AG04450 (cell line): ENCODE data around the gene FAM3A. TPM values are rescaled to one million over a fixed set of nuclear protein-coding genes. Genes with fewer than 3 reads are reported as not detected.
"Not testable (repeated sequence)": the region's sequence is repeated elsewhere in the genome, so short reads cannot be mapped to it uniquely, and the experiment has no call there.

Experiments used
- CTCF ChIA-PET: fragments of 300-600, 350-600 bp; formaldehyde crosslinking; extraction: SDS; loops from one replicate; lab custom pipeline; 2022; ENCODE audit warnings: antibody characterized with exemption, inconsistent platforms; lab: Charles Lee
- POLR2A ChIA-PET: fragments of 350-600 bp; formaldehyde crosslinking; extraction: SDS; loops from one replicate; lab custom pipeline; 2021; ENCODE audit warnings: antibody characterized with exemption, inconsistent platforms; lab: Yijun Ruan, JAX
- DNase-seq: peaks from one replicate; pipeline ENCODE4 v3.0.0-alpha.2; 2011; ENCODE audit warnings: low read depth, low spot score
- H3K27ac ChIP-seq: one replicate; pipeline ENCODE4 v1.5.1; 2012; ENCODE audit warnings: low read depth, low read length, control low read depth
- H3K27me3 ChIP-seq: one replicate; pipeline ENCODE4 v1.6.0; 2012; ENCODE audit warnings: low read length; ENCODE audit not compliant: control insufficient read depth, insufficient read depth
- H3K4me3 ChIP-seq: 2 replicates; pipeline ENCODE4 v1.5.1; 2011; ENCODE audit warnings: mild to moderate bottlenecking, low read depth, low read length, control low read depth
- H3K9me3 ChIP-seq: 2 replicates; pipeline ENCODE4 v1.5.1; 2012; ENCODE audit warnings: low read length; ENCODE audit not compliant: control insufficient read depth, insufficient read depth
- polyA plus RNA-seq: library from polyadenylated mRNA; depleted of rRNA; stranded (reverse); fragments of >200 nt; gene quantifications from 2 replicates; pipeline ENCODE4 v1.2.3, GENCODE V29; 2011
- TF ChIP-seq, protein P1 (sequence below): IDR thresholded peaks from 2 replicates; pipeline ENCODE4 v1.5.1; 2011; ENCODE audit warnings: low read depth, low read length, control low read depth, inconsistent platforms

FAM3A gene
- polyA plus RNA-seq, 1 experiment, result 15.5 TPM

DNA sequence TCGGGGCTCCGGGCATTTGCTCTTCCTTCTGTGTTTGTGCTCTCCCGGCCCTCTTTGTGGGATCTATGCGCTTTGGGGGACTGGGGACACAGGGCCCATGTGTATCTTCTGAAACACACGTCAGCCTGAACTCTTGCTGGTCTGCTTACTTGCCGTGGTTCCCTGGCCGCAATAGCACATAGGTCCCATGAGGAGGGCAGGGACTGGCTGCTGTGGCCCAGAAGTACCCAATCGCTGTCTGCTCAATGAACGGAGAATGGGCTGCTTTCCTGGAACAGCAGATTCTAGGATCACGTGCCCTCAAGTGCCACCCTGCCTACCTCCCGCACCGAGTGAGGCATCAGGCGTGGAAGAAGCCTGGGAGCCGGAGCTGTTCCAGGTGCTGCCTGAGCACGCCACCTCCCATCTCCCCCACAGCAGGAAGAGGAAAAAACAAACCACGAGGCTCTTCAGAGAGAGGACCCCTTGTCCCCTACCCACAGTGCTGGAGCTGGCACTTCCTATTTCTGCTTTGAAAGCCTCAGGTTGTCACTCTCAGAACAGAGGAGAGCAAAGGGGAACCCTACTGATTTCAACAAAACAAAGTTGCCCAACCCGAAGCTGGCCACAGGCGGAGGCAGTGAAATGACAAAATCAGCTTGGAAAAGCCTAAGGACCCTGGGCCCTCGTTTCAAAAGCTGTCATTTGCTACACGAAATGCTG lies 26.8 kb upstream of the FAM3A start:
- no peaks in the 10 kb centered on the region for H3K27me3 ChIP-seq
- POLR2A ChIA-PET, result interaction anchor here (0.6 to 1.0 kb wide), 2 partner anchors 10 to 19 kb away, joined by 3 to 7 read pairs; no protein-coding TSS in a partner anchor
- no peak for DNase-seq
- TF ChIP-seq, protein P1, sequence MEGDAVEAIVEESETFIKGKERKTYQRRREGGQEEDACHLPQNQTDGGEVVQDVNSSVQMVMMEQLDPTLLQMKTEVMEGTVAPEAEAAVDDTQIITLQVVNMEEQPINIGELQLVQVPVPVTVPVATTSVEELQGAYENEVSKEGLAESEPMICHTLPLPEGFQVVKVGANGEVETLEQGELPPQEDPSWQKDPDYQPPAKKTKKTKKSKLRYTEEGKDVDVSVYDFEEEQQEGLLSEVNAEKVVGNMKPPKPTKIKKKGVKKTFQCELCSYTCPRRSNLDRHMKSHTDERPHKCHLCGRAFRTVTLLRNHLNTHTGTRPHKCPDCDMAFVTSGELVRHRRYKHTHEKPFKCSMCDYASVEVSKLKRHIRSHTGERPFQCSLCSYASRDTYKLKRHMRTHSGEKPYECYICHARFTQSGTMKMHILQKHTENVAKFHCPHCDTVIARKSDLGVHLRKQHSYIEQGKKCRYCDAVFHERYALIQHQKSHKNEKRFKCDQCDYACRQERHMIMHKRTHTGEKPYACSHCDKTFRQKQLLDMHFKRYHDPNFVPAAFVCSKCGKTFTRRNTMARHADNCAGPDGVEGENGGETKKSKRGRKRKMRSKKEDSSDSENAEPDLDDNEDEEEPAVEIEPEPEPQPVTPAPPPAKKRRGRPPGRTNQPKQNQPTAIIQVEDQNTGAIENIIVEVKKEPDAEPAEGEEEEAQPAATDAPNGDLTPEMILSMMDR, result no peak
- H3K9me3 ChIP-seq, result no peaks in the 10 kb centered on the region
- CTCF ChIA-PET, result interaction anchor here (0.6 kb wide), 1 partner anchor 128 kb away, joined by 4 read pairs; no protein-coding TSS in a partner anchor
- H3K4me3 ChIP-seq, result no peak overlapping the region
- H3K27ac ChIP-seq, result peak overlapping the region; percentile 97

DNA sequence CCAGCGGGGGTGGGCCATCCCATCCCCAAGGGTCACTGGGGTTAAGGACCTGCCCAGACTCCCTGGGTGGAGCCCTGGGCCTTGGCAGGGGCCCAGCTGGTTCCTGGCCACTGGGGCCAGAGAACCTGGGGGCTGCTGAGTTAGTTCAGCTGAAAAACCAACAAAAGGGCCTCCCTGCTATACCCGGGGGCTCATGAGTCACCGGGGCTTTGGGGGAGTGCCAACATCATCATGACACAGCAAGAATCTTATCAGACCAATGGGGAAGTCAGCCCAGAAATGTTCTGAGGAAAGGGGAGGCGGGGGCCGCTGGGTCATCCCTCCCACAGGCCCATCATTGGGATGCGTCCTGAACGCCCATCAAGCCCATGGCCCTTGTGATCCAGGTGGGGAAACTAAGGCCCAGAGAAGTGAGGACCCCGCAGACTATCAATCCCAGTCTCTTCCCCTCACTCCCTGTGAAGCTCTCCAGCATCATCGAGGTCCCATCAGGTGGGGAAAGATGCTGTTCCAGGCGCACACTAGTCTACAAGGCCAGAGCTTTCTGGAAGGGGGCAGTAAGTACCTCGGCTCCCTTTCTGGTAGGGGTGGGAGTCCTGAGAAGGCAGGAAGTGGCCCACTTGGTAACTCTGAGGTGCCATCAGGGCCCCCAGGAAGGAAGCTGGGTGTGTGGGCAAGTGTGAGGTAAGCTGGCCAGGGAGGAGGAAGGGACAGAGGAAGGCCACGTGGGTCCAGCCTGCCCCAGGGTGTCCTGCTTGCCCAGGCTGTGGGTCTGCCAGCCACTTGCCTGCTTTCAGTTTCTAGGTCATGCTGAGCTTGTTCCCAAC lies 26.1 kb upstream of the FAM3A start:
- TF ChIP-seq, protein P1, result no peak
- Histone ChIP-seq H3K9me3 (no peaks in the 10 kb centered on the region), H3K27me3 (no peaks in the 10 kb centered on the region), H3K4me3 (0 out of 2 replicates have a peak overlapping the region, but pooled peaks have one; percentile 4), H3K27ac (peak overlapping the region; percentile 97)
- ChIA-PET POLR2A (interaction anchor here (0.6 to 1.2 kb wide), 4 partner anchors 9 to 18 kb away, joined by 3 to 7 read pairs (median 3); no protein-coding TSS in a partner anchor), CTCF (no interaction called here)
- DNase-seq, result peak; percentile 87

DNA sequence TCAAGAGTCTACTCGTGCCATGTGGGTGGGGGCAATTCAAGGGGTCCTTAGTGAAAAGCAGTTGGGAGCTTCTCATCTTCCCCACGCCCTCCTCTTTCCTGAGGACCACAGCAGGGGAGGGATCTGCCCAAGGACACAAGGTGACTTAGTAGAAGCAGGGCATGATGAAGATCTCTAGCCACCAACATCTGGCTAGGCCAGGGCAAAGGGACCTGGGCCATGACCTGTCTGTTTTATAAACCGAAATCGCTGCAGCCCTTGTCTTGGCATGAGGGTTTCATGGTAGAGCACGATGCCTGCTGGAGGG lies 25.5 kb upstream of the FAM3A start:
- ChIA-PET CTCF (no interaction called here), POLR2A (interaction anchor here (0.6 to 1.2 kb wide), 2 partner anchors 10 to 16 kb away, joined by 3 read pairs; no protein-coding TSS in a partner anchor)
- Histone ChIP-seq H3K27me3 (no peaks in the 10 kb centered on the region), H3K9me3 (no peaks in the 10 kb centered on the region), H3K4me3 (no peak overlapping the region), H3K27ac (peak overlapping the region; percentile 97)
- DNase-seq, result no peak
- TF ChIP-seq, protein P1, result no peak

DNA sequence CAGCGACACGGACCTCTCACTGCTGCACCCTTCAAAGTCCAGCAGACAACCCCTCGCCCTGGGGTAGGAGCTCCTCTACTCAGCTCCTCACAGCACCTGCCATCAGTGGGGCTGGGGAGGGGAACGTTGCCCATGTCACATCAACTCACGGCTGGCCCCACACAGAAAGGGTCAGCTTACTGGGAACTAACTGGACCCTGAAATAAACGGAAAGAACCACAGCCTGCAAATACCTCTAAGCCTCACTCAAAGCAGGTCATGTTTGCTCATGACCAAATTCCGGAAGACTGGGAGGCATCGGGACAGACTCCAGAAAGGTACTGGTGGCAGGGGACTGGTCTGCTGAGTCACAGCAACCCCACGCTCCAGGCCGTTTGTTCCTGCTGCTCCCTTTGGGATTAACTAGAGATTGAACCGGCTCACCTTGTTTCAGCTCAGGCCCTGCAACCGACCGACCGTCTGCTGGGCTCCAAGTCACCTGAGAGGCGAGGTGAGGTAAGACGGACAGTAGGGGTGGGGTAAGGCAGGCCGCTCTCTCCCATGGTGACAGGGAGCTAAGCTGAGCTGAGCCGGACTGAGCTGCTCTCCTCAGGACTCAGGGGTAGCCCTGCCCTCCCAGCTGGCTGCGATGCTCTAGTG lies 25.0 kb upstream of the FAM3A start:
- H3K27me3 ChIP-seq, result no peaks in the 10 kb centered on the region
- no peak for DNase-seq
- ChIA-PET CTCF (interaction anchor here (1.1 kb wide), 1 partner anchor 14 kb away, joined by 3 read pairs; no protein-coding TSS in a partner anchor), POLR2A (interaction anchor here (0.6 to 1.2 kb wide), 2 partner anchors 9 to 15 kb away, joined by 3 read pairs; no protein-coding TSS in a partner anchor)
- H3K9me3 ChIP-seq, result no peaks in the 10 kb centered on the region
- no peak overlapping the region for H3K4me3 ChIP-seq
- TF ChIP-seq, protein P1, result no peak
- H3K27ac ChIP-seq, result peak overlapping the region; percentile 97

DNA sequence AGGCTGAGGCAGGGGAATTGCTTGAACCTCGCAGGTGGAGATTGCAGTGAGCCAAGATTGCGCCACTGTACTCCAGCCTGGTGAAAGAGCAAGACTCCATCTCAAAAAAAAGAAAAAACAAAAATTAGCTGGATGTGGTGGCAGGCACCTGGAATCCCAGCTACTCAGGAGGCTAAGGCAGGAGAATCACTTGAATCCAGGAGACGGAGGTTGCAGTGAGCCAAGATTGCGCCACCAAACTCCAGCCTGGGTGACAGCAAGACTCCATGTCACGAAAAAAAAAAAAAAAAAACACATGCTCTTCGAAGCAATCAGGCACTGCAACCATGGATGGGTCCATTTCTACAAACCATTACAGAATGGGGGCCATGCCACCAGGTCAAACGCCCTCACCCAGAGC lies 24.3 kb upstream of the FAM3A start:
- ChIA-PET POLR2A (interaction anchor here (0.7 kb wide), 1 partner anchor 9 kb away, joined by 9 read pairs; no protein-coding TSS in a partner anchor), CTCF (interaction anchor here (0.6 to 1.1 kb wide), 2 partner anchors 14 to 106 kb away, joined by 3 to 5 read pairs; no protein-coding TSS in a partner anchor)
- H3K27me3 ChIP-seq, H3K27ac ChIP-seq, DNase-seq, H3K9me3 ChIP-seq, H3K4me3 ChIP-seq: not testable (repeated sequence)
